H1 (cell line): Measurements from ENCODE around the gene NDUFB10. TPM values are rescaled to one million over a fixed set of nuclear protein-coding genes. Genes with fewer than 3 reads are reported as not detected.

Source experiments
- CTCF ChIA-PET: fragments of 300-600 bp; sonication (Branson Sonifier 250); formaldehyde crosslinking; loops from one replicate; lab custom pipeline; 2021; ENCODE audit not compliant: partially characterized antibody; lab: Charles Lee
- POLR2A ChIA-PET: fragments of 300-600 bp; sonication (Branson Sonifier 250); formaldehyde crosslinking; loops from one replicate; lab custom pipeline; 2021; ENCODE audit warnings: inconsistent platforms; ENCODE audit not compliant: partially characterized antibody; lab: Charles Lee
- DNase-seq, 2 experiments: peaks; one replicate each; pipeline versions ENCODE4 v3.0.0 to v3.0.0-alpha.2; 2010 to 2022; ENCODE audit warnings: low spot score in 2 of 2, low read depth in 1 of 2, mixed read lengths in 1 of 2
- FAIRE-seq: peaks from 2 replicates; lab custom pipeline; 2011; peaks lifted over from hg19 to GRCh38; lab: Jason Lieb, UNC
- H2AFZ ChIP-seq: 2 replicates; pipeline ENCODE4 v1.8.1; 2012; ENCODE audit warnings: low read length, inconsistent platforms
- H2AK5ac ChIP-seq: 2 replicates; pipeline ENCODE4 v1.6.1; 2013; ENCODE audit warnings: low read depth, low read length
- H2BK120ac ChIP-seq: replicated peaks from 2 replicates; pipeline ENCODE3; 2013; ENCODE audit warnings: low read depth, low read length, inconsistent platforms
- H2BK12ac ChIP-seq: 2 replicates; pipeline ENCODE4 v1.6.1; 2013; ENCODE audit warnings: low read depth, low read length
- H2BK15ac ChIP-seq: 2 replicates; pipeline ENCODE4 v1.6.1; 2013; ENCODE audit warnings: low read length
- H2BK20ac ChIP-seq: 2 replicates; pipeline ENCODE4 v1.6.1; 2013; ENCODE audit warnings: low read length
- H2BK5ac ChIP-seq: 2 replicates; pipeline ENCODE4 v1.6.1; 2013; ENCODE audit warnings: low read depth, low read length
- H3K14ac ChIP-seq: 2 replicates; pipeline ENCODE4 v1.6.1; 2013; ENCODE audit warnings: inconsistent platforms; ENCODE audit not compliant: insufficient read length
- H3K18ac ChIP-seq: 2 replicates; pipeline ENCODE4 v1.6.1; 2013; ENCODE audit warnings: low read length; ENCODE audit errors: extremely low read depth
- H3K23ac ChIP-seq: 2 replicates; pipeline ENCODE4 v1.6.1; 2013; ENCODE audit warnings: inconsistent platforms; ENCODE audit not compliant: insufficient read length
- H3K23me2 ChIP-seq: 2 replicates; pipeline ENCODE4 v1.6.1; 2013; ENCODE audit warnings: low read depth, low read length
- H3K27ac ChIP-seq: 2 replicates; pipeline ENCODE4 v1.6.1; 2011; ENCODE audit warnings: low read depth, low read length, inconsistent platforms
- H3K27me3 ChIP-seq, 4 experiments: replicated peaks in 1 of 4; 1 replicate in 1 of 4; 2 replicates in 3 of 4; pipeline versions ENCODE4 v1.6.1 to v1.8.1; 2011 to 2013; ENCODE audit warnings: low read length in 3 of 4, mild to moderate bottlenecking in 3 of 4, inconsistent platforms in 2 of 4, mixed read lengths in 2 of 4, moderate library complexity in 1 of 4; ENCODE audit not compliant: control insufficient read depth in 3 of 4, insufficient read depth in 3 of 4; ENCODE audit errors: extremely low read depth in 1 of 4
- H3K36me3 ChIP-seq, 4 experiments: 2 replicates each; pipeline versions ENCODE4 v1.6.1 to v1.8.1; 2011 to 2013; ENCODE audit warnings: mild to moderate bottlenecking in 4 of 4, low read length in 3 of 4, moderate library complexity in 2 of 4, control low read depth in 1 of 4, inconsistent platforms in 1 of 4; ENCODE audit not compliant: insufficient read depth in 4 of 4, control insufficient read depth in 2 of 4
- H3K4ac ChIP-seq: replicated peaks from 2 replicates; pipeline ENCODE3; 2013; ENCODE audit warnings: low read length, low read depth, mixed read lengths, inconsistent platforms; ENCODE audit not compliant: insufficient read length
- H3K4me1 ChIP-seq, 4 experiments: replicated peaks in 1 of 4; 1 replicate in 1 of 4; 2 replicates in 3 of 4; pipeline versions ENCODE4 v1.6.1 to v1.8.1; 2011 to 2013; ENCODE audit warnings: low read length in 3 of 4, inconsistent platforms in 2 of 4, mixed read lengths in 1 of 4; ENCODE audit not compliant: insufficient read depth in 4 of 4, control insufficient read depth in 3 of 4
- H3K4me2 ChIP-seq, 2 experiments: 2 replicates each; pipeline versions ENCODE4 v1.6.1 to v1.8.1; 2011 to 2013; ENCODE audit warnings: low read depth in 2 of 2, low read length in 2 of 2, control low read depth in 1 of 2, inconsistent platforms in 1 of 2, mild to moderate bottlenecking in 1 of 2; ENCODE audit not compliant: insufficient read depth in 1 of 2
- H3K4me3 ChIP-seq, 4 experiments: fragments of 200-600, 300-600 bp in 1 of 4; sonication (generic), shearing (Covaris generic), sonication (Bioruptor Twin) in 1 of 4; 2 replicates each; pipeline versions ENCODE4 v1.5.1 to v1.8.1; 2011 to 2016; ENCODE audit warnings: low read length in 4 of 4, low read depth in 3 of 4, control low read depth in 2 of 4, inconsistent platforms in 2 of 4, mild to moderate bottlenecking in 2 of 4, mixed read lengths in 1 of 4, moderate library complexity in 1 of 4; ENCODE audit not compliant: insufficient read depth in 2 of 4; ENCODE audit errors: extremely low read depth in 1 of 4
- H3K56ac ChIP-seq: replicated peaks from 2 replicates; pipeline ENCODE3; 2013; ENCODE audit warnings: low read depth, mild to moderate bottlenecking, mixed read lengths, low read length, inconsistent platforms; ENCODE audit not compliant: insufficient read length
- H3K79me1 ChIP-seq: 2 replicates; pipeline ENCODE4 v1.6.1; 2013; ENCODE audit warnings: low read depth, low read length, control low read depth
- H3K79me2 ChIP-seq, 2 experiments: 2 replicates each; pipeline versions ENCODE4 v1.6.1 to v1.8.1; 2012 to 2013; ENCODE audit warnings: low read length in 2 of 2, mild to moderate bottlenecking in 2 of 2, inconsistent platforms in 1 of 2; ENCODE audit not compliant: insufficient read depth in 2 of 2, control insufficient read depth in 1 of 2
- H3K9ac ChIP-seq, 4 experiments: replicated peaks in 1 of 4; 1 replicate in 1 of 4; 2 replicates in 3 of 4; pipeline versions ENCODE4 v1.6.1 to v1.8.1; 2011 to 2013; ENCODE audit warnings: low read depth in 3 of 4, low read length in 3 of 4, control low read depth in 2 of 4, mild to moderate bottlenecking in 2 of 4, moderate library complexity in 2 of 4, inconsistent platforms in 1 of 4; ENCODE audit errors: extremely low read depth in 1 of 4
- H3K9me3 ChIP-seq, 2 experiments: 2 replicates each; pipeline versions ENCODE4 v1.6.1 to v1.8.1; 2012 to 2013; ENCODE audit warnings: mild to moderate bottlenecking in 2 of 2, moderate library complexity in 2 of 2, control low read depth in 1 of 2, inconsistent platforms in 1 of 2, low read depth in 1 of 2, low read length in 1 of 2, mixed read lengths in 1 of 2; ENCODE audit not compliant: insufficient read depth in 2 of 2
- H4K20me1 ChIP-seq, 2 experiments: replicated peaks in 1 of 2; 2 replicates each; pipeline versions ENCODE3 to v1.8.1; 2011 to 2013; ENCODE audit warnings: inconsistent platforms in 2 of 2, low read length in 2 of 2, mild to moderate bottlenecking in 1 of 2; ENCODE audit not compliant: insufficient read depth in 2 of 2, control insufficient read depth in 1 of 2
- H4K5ac ChIP-seq: 2 replicates; pipeline ENCODE4 v1.6.1; 2013; ENCODE audit warnings: low read length, low read depth, mixed read lengths, inconsistent platforms; ENCODE audit not compliant: insufficient read length
- H4K8ac ChIP-seq: 2 replicates; pipeline ENCODE4 v1.8.0; 2013; ENCODE audit warnings: mild to moderate bottlenecking, moderate library complexity, low read length, inconsistent platforms; ENCODE audit not compliant: insufficient read depth; ENCODE audit errors: extremely low read depth
- H4K91ac ChIP-seq: replicated peaks from 2 replicates; pipeline ENCODE3; 2013; ENCODE audit warnings: low read length, mixed read lengths, inconsistent platforms; ENCODE audit not compliant: insufficient read length
- BCL11A ChIP-seq, 2 experiments: IDR thresholded peaks; one replicate each; pipeline ENCODE4 v1.6.1; 2011; ENCODE audit warnings: low read depth in 2 of 2, low read length in 2 of 2, mild to moderate bottlenecking in 2 of 2
- KDM1A ChIP-seq: fragments of 200-600, 300-600 bp; sonication (generic); IDR thresholded peaks from 2 replicates; pipeline ENCODE4 v1.7.1; 2016; ENCODE audit warnings: mild to moderate bottlenecking, low read length, borderline replicate concordance
- KDM4A ChIP-seq: IDR thresholded peaks from one replicate; pipeline ENCODE4 v1.7.1; 2012; ENCODE audit warnings: low read depth, mild to moderate bottlenecking, moderate library complexity, low read length, inconsistent platforms; ENCODE audit not compliant: severe bottlenecking
- POLR2A ChIP-seq, 2 experiments: IDR thresholded peaks; 1 replicate in 1 of 2; 2 replicates in 1 of 2; pipeline ENCODE4 v1.6.1; 2011; ENCODE audit warnings: low read depth in 2 of 2, low read length in 2 of 2, mild to moderate bottlenecking in 2 of 2; ENCODE audit errors: control extremely low read depth in 1 of 2
- POLR2AphosphoS5 ChIP-seq: IDR thresholded peaks from 2 replicates; pipeline ENCODE4 v1.6.1; 2011; ENCODE audit warnings: low read depth, low read length
- SIN3A ChIP-seq, 2 experiments: IDR thresholded peaks in 1 of 2; conservative IDR thresholded peaks in 1 of 2; 2 replicates each; pipeline ENCODE4 v1.6.1; 2011 to 2012; ENCODE audit warnings: low read length in 2 of 2, improper control_type of control experiment in 1 of 2, low read depth in 1 of 2, mild to moderate bottlenecking in 1 of 2
- SIRT6 ChIP-seq: IDR thresholded peaks from one replicate; pipeline ENCODE4 v1.7.1; 2012; ENCODE audit warnings: low read length, inconsistent platforms
- SIX5 ChIP-seq: IDR thresholded peaks from 2 replicates; pipeline ENCODE4 v1.6.1; 2011; ENCODE audit warnings: mild to moderate bottlenecking, low read depth, low read length
- SP1 ChIP-seq: IDR thresholded peaks from 2 replicates; pipeline ENCODE4 v1.6.1; 2011; ENCODE audit warnings: low read depth, low read length
- SP4 ChIP-seq: IDR thresholded peaks from 2 replicates; pipeline ENCODE4 v1.6.1; 2012; ENCODE audit warnings: low read length, inconsistent platforms
- WGBS, 2 experiments: shearing (Covaris generic) in 1 of 2; methylation state at CpG; one replicate each; pipeline versions ENCODE4 v1.1.6 to v1.1.7; 2013 to 2015; ENCODE audit warnings: low lambda C conversion rate in 2 of 2, mixed read lengths in 2 of 2, inconsistent platforms in 1 of 2, low coverage in 1 of 2, missing lambda C conversion rate in 1 of 2; ENCODE audit not compliant: insufficient replicate concordance in 2 of 2, insufficient coverage in 1 of 2, insufficient read length in 1 of 2; ENCODE audit errors: extremely low coverage in 1 of 2, missing lambda C conversion rate in 1 of 2; 5-methylcytosine and 5-hydroxymethylcytosine counted together
- polyA plus RNA-seq, 7 experiments: library from polyadenylated mRNA; depleted of rRNA in 3 of 7; stranded (reverse) in 5 of 7; unstranded in 2 of 7; fragments of >200 nt in 5 of 7; fragments of 200-250 nt in 2 of 7; gene quantifications; 1 replicate in 5 of 7; 2 replicates in 1 of 7; 4 replicates in 1 of 7; pipeline versions ENCODE4 v1.2.1 to v1.2.3, GENCODE V29; 2011 to 2013; ENCODE audit warnings: missing spikeins in 2 of 7, mixed read lengths in 2 of 7
- total RNA-seq: library from RNA; stranded (reverse); fragmentation: NEBNext Ultra II Directional; extraction: Animal tissue kit (Norgen Biotek cat#: 25700); gene quantifications from 2 replicates; pipeline ENCODE4 v1.2.1, GENCODE V29; 2021

NDUFB10 gene
- total and polyA plus RNA-seq, 2 of the 8 experiments (the other 6 are each of a cell fraction or from before 2014, with no cell fraction given), result 183 to 194 TPM

DNA sequence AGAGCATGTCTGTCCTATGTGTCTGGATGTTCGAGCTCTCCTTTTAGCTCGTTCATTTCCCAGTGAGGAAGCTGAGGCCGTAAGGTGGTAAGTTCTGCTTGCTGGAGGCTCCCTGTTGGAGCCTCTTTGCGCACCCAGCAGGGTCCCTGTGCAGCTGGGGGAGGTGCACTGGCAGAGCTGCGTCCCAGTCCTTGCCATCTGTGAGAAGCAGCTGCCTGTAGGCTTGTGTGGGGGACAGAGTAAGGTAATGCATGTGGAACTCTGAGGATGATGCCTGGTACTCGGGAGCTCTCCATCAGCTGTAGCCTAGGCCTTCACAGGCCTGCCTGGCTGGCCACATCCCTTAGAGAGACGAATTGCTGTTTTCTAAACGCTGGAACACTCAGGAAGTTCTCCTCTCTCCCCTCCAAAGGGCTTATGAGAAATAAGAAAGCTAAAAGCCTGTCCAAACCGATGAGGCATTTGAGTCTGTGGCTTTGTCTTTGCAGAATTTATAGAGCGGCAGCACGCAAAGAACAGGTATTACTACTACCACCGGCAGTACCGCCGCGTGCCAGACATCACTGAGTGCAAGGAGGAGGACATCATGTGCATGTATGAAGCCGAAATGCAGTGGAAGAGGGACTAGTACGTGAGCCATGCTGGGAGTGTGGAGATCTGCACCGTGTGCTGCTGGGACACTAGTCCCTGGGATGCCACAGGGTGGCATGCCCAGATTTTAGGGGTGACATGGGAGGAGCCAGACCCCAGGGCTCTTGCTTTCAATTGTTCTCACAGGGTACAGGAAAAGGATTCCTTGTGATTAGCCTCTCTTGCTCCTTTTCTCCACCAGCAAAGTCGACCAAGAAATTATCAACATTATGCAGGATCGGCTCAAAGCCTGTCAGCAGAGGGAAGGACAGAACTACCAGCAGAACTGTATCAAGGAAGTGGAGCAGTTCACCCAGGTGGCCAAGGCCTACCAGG lies 1.6 kb downstream of the NDUFB10 start:
- H3K9me3 ChIP-seq, result no peaks in the 10 kb centered on the region
- H2AK5ac ChIP-seq, result peak overlapping the region; percentile 10; the same call in 1 of the 2 replicates
- H3K9ac ChIP-seq, result peak overlapping the region in 3 of 4 experiments; percentile 6 to 49 (median 42); a peak in 5 of 7 replicates
- H4K20me1 ChIP-seq, result peaks cover 12 to 17% of the 10 kb centered on the region in 2 experiments
- peaks cover 0 to 21% (median 5%) of the 10 kb centered on the region in 4 experiments; a peak in 5 of 7 replicates for H3K4me1 ChIP-seq
- peaks cover 10% of the 10 kb centered on the region for H3K79me1 ChIP-seq
- H4K91ac ChIP-seq, result no peak overlapping the region
- DNase-seq (no peak), FAIRE-seq (no peak)
- no peak overlapping the region for H4K8ac ChIP-seq
- H3K23ac ChIP-seq, result no peak overlapping the region
- no peak overlapping the region for H4K5ac ChIP-seq
- no peak overlapping the region for H3K4ac ChIP-seq
- ChIA-PET POLR2A (interaction anchor here (0.7 to 19.8 kb wide), 31 partner anchors 8 to 1282 kb away, joined by 3 to 736 read pairs (median 4); partner anchors contain the start of genes EME2, FAHD1, GFER and HAGH), CTCF (interaction anchor here (0.9 to 2.2 kb wide), 8 partner anchors 11 to 95 kb away, joined by 3 to 7 read pairs (median 3); partner anchors contain the start of genes NOXO1 and TBL3)
- peaks cover 0 to 2% (median 0%) of the 10 kb centered on the region in 4 experiments; a peak in 3 of 7 replicates for H3K27me3 ChIP-seq
- H3K79me2 ChIP-seq, result peaks cover 10 to 37% of the 10 kb centered on the region in 2 experiments
- H3K56ac ChIP-seq, result no peak overlapping the region
- no peak overlapping the region for H3K14ac ChIP-seq
- no peak overlapping the region for H2BK20ac ChIP-seq
- H3K36me3 ChIP-seq, result peaks cover 17 to 34% (median 28%) of the 10 kb centered on the region in 4 experiments
- peak overlapping the region; percentile 56; the same call in 1 of the 2 replicates for H3K18ac ChIP-seq
- H3K4me3 ChIP-seq, result peak overlapping the region; percentile 78 to 93 (median 86)
- H3K23me2 ChIP-seq, result peaks cover 19% of the 10 kb centered on the region
- 0 out of 2 replicates have a peak overlapping the region, but pooled peaks have one; percentile 37 for H3K27ac ChIP-seq
- no peak overlapping the region for H2BK120ac ChIP-seq
- 69% methylated on average over 20 of the region's 20 CpGs; no CpG with 5 or more reads in 1 of the 2 experiments for WGBS, 2 experiments
- no peak overlapping the region for H2AFZ ChIP-seq
- H3K4me2 ChIP-seq, result peak overlapping the region; percentile 62 to 99
- 0 out of 2 replicates have a peak overlapping the region, but pooled peaks have one; percentile 63 for H2BK12ac ChIP-seq
- H2BK15ac ChIP-seq, result no peak overlapping the region
- peak overlapping the region; percentile 13 for H2BK5ac ChIP-seq
- TF ChIP-seq KDM1A (no peak), SP1 (peak; percentile 24; the same call in 1 of the 2 replicates), POLR2A (IDR thresholded peaks at IDR 0.05; ENCODE audit: control extremely low read depth in 1 of 2, low read depth in 2 of 2, low read length in 2 of 2) (peak; percentile 82 to 91), KDM4A (peak; percentile 25), BCL11A (IDR thresholded peaks at IDR 0.05; ENCODE audit: low read depth in 2 of 2, low read length in 2 of 2) (no peak), SIX5 (0 out of 2 replicates have a peak, but pooled peaks have one; percentile 5), SP4 (peak; percentile 71; the same call in 1 of the 2 replicates), POLR2AphosphoS5 (peak; percentile 94), SIRT6 (peak; percentile 61), SIN3A (conservative IDR thresholded peaks at IDR 0.05 in 1 of 2, IDR thresholded peaks at IDR 0.05 in 1 of 2; ENCODE audit: low read depth in 1 of 2, low read length in 2 of 2) (peak in 1 of 2 experiments; percentile 72; a peak in 1 of 4 replicates)
